Progenitor cell of endocrine pancreas (in vitro differentiated cells): ENCODE results near the gene TUBA1C. TPM values are rescaled to one million over a fixed set of nuclear protein-coding genes. Genes with fewer than 3 reads are reported as not detected.

Experiments used
- DNase-seq: peaks from one replicate; pipeline ENCODE4 v3.0.0; 2021; ENCODE audit warnings: low spot score; ENCODE audit not compliant: unreplicated experiment
- H3K27ac Mint-ChIP-seq: 2 replicates; pipeline ENCODE4 v1.8.0; 2021; ENCODE audit warnings: mild to moderate bottlenecking, moderate library complexity, mixed read lengths
- H3K27me3 Mint-ChIP-seq: 2 replicates; pipeline ENCODE4 v1.8.0; 2021; ENCODE audit warnings: mixed read lengths
- H3K36me3 Mint-ChIP-seq: 2 replicates; pipeline ENCODE4 v1.8.0; 2022; ENCODE audit warnings: mixed read lengths; ENCODE audit not compliant: insufficient read depth
- H3K4me1 Mint-ChIP-seq: 2 replicates; pipeline ENCODE4 v1.8.0; 2021; ENCODE audit warnings: low read depth, mixed read lengths
- H3K4me3 Mint-ChIP-seq: 2 replicates; pipeline ENCODE4 v1.8.0; 2021; ENCODE audit warnings: low read depth, mild to moderate bottlenecking, moderate library complexity, mixed read lengths
- H3K9me3 Mint-ChIP-seq: 2 replicates; pipeline ENCODE4 v1.8.0; 2021; ENCODE audit warnings: low read depth, mixed read lengths
- total RNA-seq: library from RNA; stranded (reverse); gene quantifications from 2 replicates; pipeline ENCODE4 v1.2.1, GENCODE V29; 2021
- TF ChIP-seq, protein P1 (sequence below): fragments of 200-600 bp; sonication (generic); IDR thresholded peaks from one replicate; pipeline ENCODE4 v1.5.0; 2021; ENCODE audit warnings: antibody characterized with exemption, mild to moderate bottlenecking; ENCODE audit not compliant: unreplicated experiment

Gene TUBA1C
- total RNA-seq, 1 donor from 2014 or later, result 128 TPM

DNA sequence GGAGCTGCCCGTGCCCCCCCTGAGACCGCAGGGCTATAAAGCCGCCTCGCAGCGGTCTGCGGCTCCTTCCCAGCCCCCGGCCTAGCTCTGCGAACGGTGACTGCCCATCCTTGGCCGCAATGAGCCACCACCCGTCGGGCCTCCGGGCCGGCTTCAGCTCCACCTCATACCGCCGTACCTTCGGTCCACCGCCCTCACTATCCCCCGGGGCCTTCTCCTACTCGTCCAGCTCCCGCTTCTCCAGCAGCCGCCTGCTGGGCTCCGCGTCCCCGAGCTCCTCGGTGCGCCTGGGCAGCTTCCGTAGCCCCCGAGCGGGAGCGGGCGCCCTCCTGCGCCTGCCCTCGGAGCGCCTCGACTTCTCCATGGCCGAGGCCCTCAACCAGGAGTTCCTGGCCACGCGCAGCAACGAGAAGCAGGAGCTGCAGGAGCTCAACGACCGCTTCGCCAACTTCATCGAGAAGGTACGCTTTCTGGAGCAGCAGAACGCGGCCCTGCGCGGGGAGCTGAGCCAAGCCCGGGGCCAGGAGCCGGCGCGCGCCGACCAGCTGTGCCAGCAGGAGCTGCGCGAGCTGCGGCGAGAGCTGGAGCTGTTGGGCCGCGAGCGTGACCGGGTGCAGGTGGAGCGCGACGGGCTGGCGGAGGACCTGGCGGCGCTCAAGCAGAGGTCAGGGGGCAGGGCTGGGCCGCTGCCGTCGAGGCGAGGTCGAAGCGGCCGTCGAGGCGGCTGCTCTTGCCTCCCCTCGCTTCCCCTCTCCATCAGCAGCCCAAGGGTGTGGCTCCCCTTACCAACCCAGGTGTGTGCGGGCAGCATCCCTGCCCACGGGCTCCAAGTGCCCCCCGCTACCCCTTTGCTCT, 30.4 kb downstream of the TUBA1C start, which contains the start of gene PRPH:
PRPH (plus strand) TSS at position 66 of the 855 bp plus-strand sequence; CDS start at position 120, 54 bp downstream.
- TF ChIP-seq, protein P1, sequence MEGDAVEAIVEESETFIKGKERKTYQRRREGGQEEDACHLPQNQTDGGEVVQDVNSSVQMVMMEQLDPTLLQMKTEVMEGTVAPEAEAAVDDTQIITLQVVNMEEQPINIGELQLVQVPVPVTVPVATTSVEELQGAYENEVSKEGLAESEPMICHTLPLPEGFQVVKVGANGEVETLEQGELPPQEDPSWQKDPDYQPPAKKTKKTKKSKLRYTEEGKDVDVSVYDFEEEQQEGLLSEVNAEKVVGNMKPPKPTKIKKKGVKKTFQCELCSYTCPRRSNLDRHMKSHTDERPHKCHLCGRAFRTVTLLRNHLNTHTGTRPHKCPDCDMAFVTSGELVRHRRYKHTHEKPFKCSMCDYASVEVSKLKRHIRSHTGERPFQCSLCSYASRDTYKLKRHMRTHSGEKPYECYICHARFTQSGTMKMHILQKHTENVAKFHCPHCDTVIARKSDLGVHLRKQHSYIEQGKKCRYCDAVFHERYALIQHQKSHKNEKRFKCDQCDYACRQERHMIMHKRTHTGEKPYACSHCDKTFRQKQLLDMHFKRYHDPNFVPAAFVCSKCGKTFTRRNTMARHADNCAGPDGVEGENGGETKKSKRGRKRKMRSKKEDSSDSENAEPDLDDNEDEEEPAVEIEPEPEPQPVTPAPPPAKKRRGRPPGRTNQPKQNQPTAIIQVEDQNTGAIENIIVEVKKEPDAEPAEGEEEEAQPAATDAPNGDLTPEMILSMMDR, result peak; percentile 29
- Mint-ChIP-seq H3K4me3 (no peak within 1 kb of the TSS), H3K36me3 (no peaks in the 10 kb centered on the region), H3K27ac (no peak within 1 kb of the TSS), H3K27me3 (peaks cover 72% of the 10 kb centered on the region), H3K4me1 (peaks cover 4% of the 10 kb centered on the region), H3K9me3 (no peaks in the 10 kb centered on the region)
- DNase-seq, result no peak

GRCh38 chr12:49296034-49296835, 31.4 kb downstream of the TUBA1C start:
- Mint-ChIP-seq H3K4me3 (no peak overlapping the region), H3K4me1 (peaks cover 4% of the 10 kb centered on the region), H3K27ac (no peak overlapping the region), H3K36me3 (no peaks in the 10 kb centered on the region), H3K27me3 (peaks cover 75% of the 10 kb centered on the region), H3K9me3 (no peaks in the 10 kb centered on the region)
- TF ChIP-seq, protein P1, result peak; percentile 78
- DNase-seq, result peak; percentile 57

DNA sequence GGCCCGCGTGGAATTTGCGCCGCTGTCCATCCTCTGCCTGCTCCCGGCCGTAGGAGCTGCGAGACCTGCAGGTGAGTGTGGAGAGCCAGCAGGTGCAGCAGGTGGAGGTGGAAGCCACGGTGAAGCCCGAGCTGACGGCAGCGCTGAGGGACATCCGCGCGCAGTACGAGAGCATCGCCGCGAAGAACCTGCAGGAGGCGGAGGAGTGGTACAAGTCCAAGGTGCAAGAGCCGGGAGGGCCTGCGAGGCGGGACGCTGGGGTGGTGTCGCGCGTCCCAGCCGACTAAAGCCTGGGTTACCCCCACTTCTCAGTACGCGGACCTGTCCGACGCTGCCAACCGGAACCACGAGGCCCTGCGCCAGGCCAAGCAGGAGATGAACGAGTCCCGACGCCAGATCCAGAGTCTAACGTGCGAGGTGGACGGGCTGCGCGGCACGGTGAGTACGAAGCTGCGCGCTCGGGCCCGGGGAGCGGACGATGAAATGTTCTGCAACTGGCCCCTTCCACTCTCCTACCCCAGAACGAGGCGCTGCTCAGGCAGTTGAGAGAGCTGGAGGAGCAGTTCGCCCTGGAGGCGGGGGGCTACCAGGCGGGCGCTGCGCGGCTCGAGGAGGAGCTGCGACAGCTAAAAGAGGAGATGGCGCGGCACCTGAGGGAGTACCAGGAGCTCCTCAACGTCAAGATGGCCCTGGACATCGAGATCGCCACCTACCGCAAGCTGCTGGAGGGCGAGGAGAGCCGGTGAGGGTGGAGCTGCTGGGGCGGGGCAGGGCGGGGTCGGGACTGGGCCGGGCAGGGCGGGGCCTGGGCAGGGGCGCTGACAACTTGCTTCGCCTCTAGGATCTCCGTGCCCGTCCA, 32.2 kb downstream of the TUBA1C start:
- peak overlapping the region; percentile 35 for H3K4me3 Mint-ChIP-seq
- DNase-seq, result no peak
- H3K36me3 Mint-ChIP-seq, result no peaks in the 10 kb centered on the region
- H3K4me1 Mint-ChIP-seq, result peaks cover 4% of the 10 kb centered on the region
- H3K27ac Mint-ChIP-seq, result no peak overlapping the region
- peaks cover 73% of the 10 kb centered on the region for H3K27me3 Mint-ChIP-seq
- TF ChIP-seq, protein P1, result peak; percentile 20
- no peaks in the 10 kb centered on the region for H3K9me3 Mint-ChIP-seq

DNA sequence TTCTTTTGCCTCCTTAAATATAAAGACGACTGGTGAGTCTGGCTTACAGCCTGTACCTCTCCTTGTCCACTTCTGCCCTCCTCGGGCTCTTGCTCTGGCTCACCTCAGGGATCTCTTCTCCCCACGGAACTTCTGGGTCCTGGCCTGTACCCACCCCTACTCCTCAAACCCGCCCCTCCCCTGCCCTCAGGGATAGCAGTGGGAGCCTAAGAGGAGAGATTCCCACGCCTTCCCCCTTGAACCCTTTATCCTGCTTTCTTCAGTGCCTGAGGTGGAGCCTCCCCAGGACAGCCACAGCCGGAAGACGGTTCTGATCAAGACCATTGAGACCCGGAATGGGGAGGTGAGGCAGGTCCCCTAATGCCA, 32.8 kb downstream of the TUBA1C start:
- H3K4me1 Mint-ChIP-seq, result peaks cover 4% of the 10 kb centered on the region
- DNase-seq, result no peak
- no peaks in the 10 kb centered on the region for H3K9me3 Mint-ChIP-seq
- H3K27me3 Mint-ChIP-seq, result peaks cover 68% of the 10 kb centered on the region
- no peak overlapping the region for H3K27ac Mint-ChIP-seq
- TF ChIP-seq, protein P1, result no peak
- H3K36me3 Mint-ChIP-seq, result no peaks in the 10 kb centered on the region
- H3K4me3 Mint-ChIP-seq, result no peak overlapping the region
